Activated CD4-positive, alpha-beta T cell treated with anti-CD3 and anti-CD28 coated beads, Interleukin-2, amount 50 U/mL, for 48 hours (primary cell): ENCODE results near the gene ST6GALNAC6.
"Not testable (repeated sequence)": the region's sequence is repeated elsewhere in the genome, so short reads cannot be mapped to it uniquely, and the experiment has no call there.

Experiments
- DNase-seq, 2 experiments: peaks; one replicate each; pipeline ENCODE4 v3.0.0-alpha.2; 2020

The ST6GALNAC6 gene

GRCh38 chr9:127871531-127871930 lies 27.9 kb downstream of the ST6GALNAC6 start:
- DNase-seq, result no peak

GRCh38 chr9:127870887-127871286 lies 28.5 kb downstream of the ST6GALNAC6 start:
- DNase-seq, result no peak

- DNase-seq, result not testable (repeated sequence)
Measured at GRCh38 chr9:127870153-127870491, 29.3 kb downstream of the ST6GALNAC6 start.

GRCh38 chr9:127869310-127870152 lies 29.9 kb downstream of the ST6GALNAC6 start:
- peak; percentile 90 to 92 for DNase-seq

- no peak for DNase-seq
Measured at GRCh38 chr9:127868278-127868902, 31.0 kb downstream of the ST6GALNAC6 start.

- DNase-seq, result no peak
Measured at GRCh38 chr9:127867356-127868277, 31.8 kb downstream of the ST6GALNAC6 start.

GRCh38 chr9:127866535-127866934 lies 32.9 kb downstream of the ST6GALNAC6 start:
- no peak for DNase-seq

- DNase-seq, result peak; percentile 17 to 47
Measured at GRCh38 chr9:127865645-127866464, 33.5 kb downstream of the ST6GALNAC6 start.

GRCh38 chr9:127863191-127863621 lies 36.2 kb downstream of the ST6GALNAC6 start:
- DNase-seq, result no peak

- peak in 1 of 2 experiments; percentile 30 for DNase-seq
Measured at GRCh38 chr9:127862075-127863011, 37.1 kb downstream of the ST6GALNAC6 start.

- DNase-seq, result no peak
Measured at GRCh38 chr9:127860779-127861178, 38.6 kb downstream of the ST6GALNAC6 start.

GRCh38 chr9:127860260-127860659 lies 39.1 kb downstream of the ST6GALNAC6 start:
- no peak for DNase-seq

GRCh38 chr9:127858041-127858512 lies 41.3 kb downstream of the ST6GALNAC6 start:
- no peak for DNase-seq

- no peak for DNase-seq
Measured at GRCh38 chr9:127857278-127857677, 42.1 kb downstream of the ST6GALNAC6 start.

GRCh38 chr9:127856729-127857116 lies 42.7 kb downstream of the ST6GALNAC6 start:
- no peak for DNase-seq

GRCh38 chr9:127856094-127856728 lies 43.2 kb downstream of the ST6GALNAC6 start:
- DNase-seq, result no peak

GRCh38 chr9:127855522-127855921 lies 43.9 kb downstream of the ST6GALNAC6 start:
- DNase-seq, result no peak

GRCh38 chr9:127854960-127855359 lies 44.4 kb downstream of the ST6GALNAC6 start:
- DNase-seq, result no peak

GRCh38 chr9:127854184-127854806 lies 45.1 kb downstream of the ST6GALNAC6 start, which contains the start of gene ENG:
ENG (minus strand) TSS chr9:127854658; CDS start chr9:127854355, 303 bp downstream.
- peak; percentile 43 to 46 for DNase-seq
